ENCODE results near the gene SLC12A7. TPM values are rescaled to one million over a fixed set of nuclear protein-coding genes. Genes with fewer than 3 reads are reported as not detected.
A peak's percentile ranks its signal among the peaks of the same experiment; 100 is the strongest.

The SLC12A7 gene
- total RNA-seq, 2 donors from 2014 or later: 18.4 to 34.6 TPM

GRCh38 chr5:1103505-1104326 lies 8.1 kb downstream of the SLC12A7 start:
- no peaks in the 10 kb centered on the region for H3K27me3 ChIP-seq (replicated peaks; ENCODE audit: insufficient read depth)
- ATAC-seq (ENCODE audit: insufficient number of reproducible peaks, low FRiP score, low read depth): no peak
- H3K36me3 ChIP-seq: no peaks in the 10 kb centered on the region
- H3K27ac ChIP-seq: no peak overlapping the region
- TF ChIP-seq, protein P1, sequence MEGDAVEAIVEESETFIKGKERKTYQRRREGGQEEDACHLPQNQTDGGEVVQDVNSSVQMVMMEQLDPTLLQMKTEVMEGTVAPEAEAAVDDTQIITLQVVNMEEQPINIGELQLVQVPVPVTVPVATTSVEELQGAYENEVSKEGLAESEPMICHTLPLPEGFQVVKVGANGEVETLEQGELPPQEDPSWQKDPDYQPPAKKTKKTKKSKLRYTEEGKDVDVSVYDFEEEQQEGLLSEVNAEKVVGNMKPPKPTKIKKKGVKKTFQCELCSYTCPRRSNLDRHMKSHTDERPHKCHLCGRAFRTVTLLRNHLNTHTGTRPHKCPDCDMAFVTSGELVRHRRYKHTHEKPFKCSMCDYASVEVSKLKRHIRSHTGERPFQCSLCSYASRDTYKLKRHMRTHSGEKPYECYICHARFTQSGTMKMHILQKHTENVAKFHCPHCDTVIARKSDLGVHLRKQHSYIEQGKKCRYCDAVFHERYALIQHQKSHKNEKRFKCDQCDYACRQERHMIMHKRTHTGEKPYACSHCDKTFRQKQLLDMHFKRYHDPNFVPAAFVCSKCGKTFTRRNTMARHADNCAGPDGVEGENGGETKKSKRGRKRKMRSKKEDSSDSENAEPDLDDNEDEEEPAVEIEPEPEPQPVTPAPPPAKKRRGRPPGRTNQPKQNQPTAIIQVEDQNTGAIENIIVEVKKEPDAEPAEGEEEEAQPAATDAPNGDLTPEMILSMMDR (IDR thresholded peaks at IDR 0.05): no peak
- H3K4me3 ChIP-seq: peak overlapping the region; percentile 17
- DNase-seq (ENCODE audit: low spot score): no peak
- H3K4me1 ChIP-seq (ENCODE audit: control insufficient read depth in 1 of 2, low read depth in 2 of 2): peaks cover 3 to 27% of the 10 kb centered on the region in 2 donors
- no peaks in the 10 kb centered on the region for H3K9me3 ChIP-seq

- no peak overlapping the region for H3K4me3 ChIP-seq
- TF ChIP-seq, protein P1 (IDR thresholded peaks at IDR 0.05): no peak
- no peaks in the 10 kb centered on the region for H3K9me3 ChIP-seq
- no peak for ATAC-seq (ENCODE audit: insufficient number of reproducible peaks, low FRiP score, low read depth)
- H3K27ac ChIP-seq: no peak overlapping the region
- H3K27me3 ChIP-seq (replicated peaks; ENCODE audit: insufficient read depth): no peaks in the 10 kb centered on the region
- no peaks in the 10 kb centered on the region for H3K36me3 ChIP-seq
- H3K4me1 ChIP-seq (ENCODE audit: control insufficient read depth in 1 of 2, low read depth in 2 of 2): peaks cover 3 to 27% of the 10 kb centered on the region in 2 donors
- DNase-seq (ENCODE audit: low spot score): no peak
Measured at GRCh38 chr5:1103093-1103492, 8.8 kb downstream of the SLC12A7 start.

DNA sequence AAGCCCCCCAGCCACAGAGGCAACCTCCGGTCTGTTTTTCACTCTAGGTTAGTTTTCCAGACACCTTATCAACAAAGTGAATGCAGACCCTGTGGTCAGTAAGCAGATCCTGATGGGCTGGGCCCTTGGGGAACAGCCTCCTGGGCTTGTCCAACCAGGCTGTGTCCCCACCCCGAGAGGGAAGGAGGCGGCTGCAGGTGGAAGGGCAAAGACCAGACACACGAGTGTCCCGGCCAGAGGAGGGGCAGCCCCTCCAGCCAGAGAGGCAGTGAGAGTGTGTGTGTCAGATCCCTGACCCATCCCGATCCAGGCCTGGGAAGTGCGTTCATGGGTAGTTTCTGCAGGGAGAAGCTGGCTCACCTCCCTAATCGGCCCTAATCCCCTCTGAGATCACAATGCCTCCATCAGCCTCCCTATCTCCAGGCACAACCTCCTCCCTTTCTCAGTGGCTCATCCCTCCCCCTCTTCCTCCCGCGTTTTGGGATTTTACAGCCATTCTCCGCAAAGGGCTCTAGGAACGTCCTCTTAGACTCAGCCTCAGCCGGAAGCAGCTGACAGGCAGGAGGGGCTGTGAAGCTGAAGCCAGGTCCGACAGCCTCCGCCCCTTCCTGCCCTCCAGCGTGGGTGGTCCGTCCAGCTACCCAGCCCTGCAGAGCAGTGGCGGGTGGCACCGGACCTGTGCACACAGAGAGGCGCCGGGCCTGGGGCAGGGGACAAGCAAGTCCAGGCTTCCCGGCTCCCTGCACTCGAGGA lies 9.7 kb downstream of the SLC12A7 start:
- Histone ChIP-seq H3K27ac (no peak overlapping the region), H3K4me3 (no peak overlapping the region), H3K9me3 (no peaks in the 10 kb centered on the region), H3K36me3 (no peaks in the 10 kb centered on the region), H3K27me3 (replicated peaks; ENCODE audit: insufficient read depth) (no peaks in the 10 kb centered on the region), H3K4me1 (ENCODE audit: control insufficient read depth in 1 of 2, low read depth in 2 of 2) (peaks cover 3 to 27% of the 10 kb centered on the region in 2 donors)
- no peak for ATAC-seq (ENCODE audit: insufficient number of reproducible peaks, low FRiP score, low read depth)
- TF ChIP-seq, protein P1 (IDR thresholded peaks at IDR 0.05): no peak
- no peak for DNase-seq (ENCODE audit: low spot score)

- Histone ChIP-seq H3K4me3 (no peak overlapping the region), H3K36me3 (no peaks in the 10 kb centered on the region), H3K27me3 (replicated peaks; ENCODE audit: insufficient read depth) (no peaks in the 10 kb centered on the region), H3K4me1 (ENCODE audit: control insufficient read depth in 1 of 2, low read depth in 2 of 2) (peaks cover 3 to 27% of the 10 kb centered on the region in 2 donors), H3K27ac (no peak overlapping the region), H3K9me3 (no peaks in the 10 kb centered on the region)
- no peak for ATAC-seq (ENCODE audit: insufficient number of reproducible peaks, low FRiP score, low read depth)
- no peak for DNase-seq (ENCODE audit: low spot score)
- TF ChIP-seq, protein P1 (IDR thresholded peaks at IDR 0.05): no peak
Measured at GRCh38 chr5:1100664-1101574, 10.9 kb downstream of the SLC12A7 start.
